Activated naive CD4-positive, alpha-beta T cell treated with anti-CD3 and anti-CD28 coated beads, Interleukin-2, amount 50 U/mL, for 24 hours (primary cell): ENCODE measurements around the gene STK11.

ENCODE experiments used
- H3K27ac Mint-ChIP-seq: one replicate; pipeline ENCODE4 v1.8.0; 2021; ENCODE audit warnings: mild to moderate bottlenecking, mixed read lengths
- H3K27me3 Mint-ChIP-seq: one replicate; pipeline ENCODE4 v1.8.0; 2021; ENCODE audit warnings: mixed read lengths
- H3K36me3 Mint-ChIP-seq: one replicate; pipeline ENCODE4 v1.8.0; 2021; ENCODE audit warnings: mixed read lengths
- H3K4me1 Mint-ChIP-seq: one replicate; pipeline ENCODE4 v1.8.0; 2021; ENCODE audit warnings: mixed read lengths
- H3K4me3 Mint-ChIP-seq: one replicate; pipeline ENCODE4 v1.8.0; 2021; ENCODE audit warnings: mild to moderate bottlenecking, mixed read lengths
- H3K9me3 Mint-ChIP-seq: one replicate; pipeline ENCODE4 v1.8.0; 2021; ENCODE audit warnings: mixed read lengths

The STK11 gene

GRCh38 chr19:1226227-1226518, 20.6 kb downstream of the STK11 start:
- Mint-ChIP-seq H3K36me3 (no peaks in the 10 kb centered on the region), H3K4me3 (no peak overlapping the region), H3K9me3 (no peaks in the 10 kb centered on the region), H3K27ac (no peak overlapping the region), H3K27me3 (no peaks in the 10 kb centered on the region), H3K4me1 (no peaks in the 10 kb centered on the region)

- Mint-ChIP-seq H3K9me3 (no peaks in the 10 kb centered on the region), H3K4me3 (no peak overlapping the region), H3K27me3 (no peaks in the 10 kb centered on the region), H3K27ac (no peak overlapping the region), H3K36me3 (no peaks in the 10 kb centered on the region), H3K4me1 (no peaks in the 10 kb centered on the region)
Measured at GRCh38 chr19:1226522-1227303, 21.1 kb downstream of the STK11 start.

DNA sequence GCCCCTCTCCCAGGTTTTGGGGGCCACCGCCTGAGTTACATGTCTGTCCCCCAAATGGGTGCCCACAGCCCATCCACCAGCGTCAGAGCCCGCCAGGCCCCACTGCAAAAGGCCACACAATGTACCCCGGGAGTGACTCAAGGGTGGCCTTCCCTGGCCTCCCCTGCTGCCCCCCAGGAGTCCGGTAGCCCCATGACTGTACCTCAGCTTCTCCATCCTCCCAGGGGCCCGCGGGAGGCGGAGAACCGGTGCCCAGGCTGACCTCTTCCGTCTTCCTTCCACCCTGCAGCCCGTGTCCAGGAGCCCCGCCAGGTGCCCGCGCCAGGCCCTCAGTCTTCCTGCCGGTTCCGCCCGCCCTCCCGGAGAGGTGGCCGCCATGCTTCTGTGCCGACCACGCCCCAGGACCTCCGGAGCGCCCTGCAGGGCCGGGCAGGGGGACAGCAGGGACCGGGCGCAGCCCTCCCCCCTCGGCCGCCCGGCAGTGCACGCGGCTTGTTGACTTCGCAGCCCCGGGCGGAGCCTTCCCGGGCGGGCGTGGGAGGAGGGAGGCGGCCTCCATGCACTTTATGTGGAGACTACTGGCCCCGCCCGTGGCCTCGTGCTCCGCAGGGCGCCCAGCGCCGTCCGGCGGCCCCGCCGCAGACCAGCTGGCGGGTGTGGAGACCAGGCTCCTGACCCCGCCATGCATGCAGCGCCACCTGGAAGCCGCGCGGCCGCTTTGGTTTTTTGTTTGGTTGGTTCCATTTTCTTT, 21.9 kb downstream of the STK11 start:
- no peaks in the 10 kb centered on the region for H3K4me1 Mint-ChIP-seq
- H3K36me3 Mint-ChIP-seq = no peaks in the 10 kb centered on the region
- H3K4me3 Mint-ChIP-seq = no peak overlapping the region
- H3K27ac Mint-ChIP-seq = no peak overlapping the region
- H3K9me3 Mint-ChIP-seq = no peaks in the 10 kb centered on the region
- no peaks in the 10 kb centered on the region for H3K27me3 Mint-ChIP-seq

DNA sequence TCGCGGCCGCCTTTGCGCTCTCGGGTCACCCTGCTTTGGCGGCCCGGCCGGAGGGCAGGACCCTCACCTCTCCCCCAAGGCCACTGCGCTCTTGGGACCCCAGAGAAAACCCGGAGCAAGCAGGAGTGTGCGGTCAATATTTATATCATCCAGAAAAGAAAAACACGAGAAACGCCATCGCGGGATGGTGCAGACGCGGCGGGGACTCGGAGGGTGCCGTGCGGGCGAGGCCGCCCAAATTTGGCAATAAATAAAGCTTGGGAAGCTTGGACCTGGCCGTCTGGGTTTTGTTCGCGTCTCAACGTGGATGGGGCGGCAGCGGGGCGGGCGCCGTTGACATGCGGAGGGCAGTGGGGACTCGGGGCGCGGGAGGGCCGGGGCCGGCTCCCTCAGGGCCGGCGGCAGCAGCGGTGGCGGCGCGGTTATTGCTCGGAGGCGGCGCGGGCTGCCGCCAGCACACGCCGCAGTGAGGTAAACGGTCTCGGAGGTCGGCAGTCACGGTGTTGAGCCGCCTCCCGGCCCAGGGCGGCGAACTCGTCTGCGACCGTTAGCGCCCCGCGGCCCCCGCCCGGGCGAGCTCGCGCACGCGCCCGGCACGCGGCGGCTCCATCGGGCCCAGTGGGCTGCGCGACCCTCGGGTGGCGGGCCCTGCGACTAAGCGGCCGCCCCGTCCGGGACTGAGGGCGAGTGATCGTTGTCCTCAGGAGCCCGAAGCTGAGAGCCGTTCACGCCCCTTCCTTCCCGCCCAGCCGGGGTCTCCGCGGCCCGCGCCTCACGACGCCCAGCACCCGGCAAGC, 22.8 kb downstream of the STK11 start:
- H3K36me3 Mint-ChIP-seq = no peaks in the 10 kb centered on the region
- no peak overlapping the region for H3K27ac Mint-ChIP-seq
- H3K4me1 Mint-ChIP-seq = no peaks in the 10 kb centered on the region
- no peaks in the 10 kb centered on the region for H3K9me3 Mint-ChIP-seq
- H3K27me3 Mint-ChIP-seq = no peaks in the 10 kb centered on the region
- no peak overlapping the region for H3K4me3 Mint-ChIP-seq

DNA sequence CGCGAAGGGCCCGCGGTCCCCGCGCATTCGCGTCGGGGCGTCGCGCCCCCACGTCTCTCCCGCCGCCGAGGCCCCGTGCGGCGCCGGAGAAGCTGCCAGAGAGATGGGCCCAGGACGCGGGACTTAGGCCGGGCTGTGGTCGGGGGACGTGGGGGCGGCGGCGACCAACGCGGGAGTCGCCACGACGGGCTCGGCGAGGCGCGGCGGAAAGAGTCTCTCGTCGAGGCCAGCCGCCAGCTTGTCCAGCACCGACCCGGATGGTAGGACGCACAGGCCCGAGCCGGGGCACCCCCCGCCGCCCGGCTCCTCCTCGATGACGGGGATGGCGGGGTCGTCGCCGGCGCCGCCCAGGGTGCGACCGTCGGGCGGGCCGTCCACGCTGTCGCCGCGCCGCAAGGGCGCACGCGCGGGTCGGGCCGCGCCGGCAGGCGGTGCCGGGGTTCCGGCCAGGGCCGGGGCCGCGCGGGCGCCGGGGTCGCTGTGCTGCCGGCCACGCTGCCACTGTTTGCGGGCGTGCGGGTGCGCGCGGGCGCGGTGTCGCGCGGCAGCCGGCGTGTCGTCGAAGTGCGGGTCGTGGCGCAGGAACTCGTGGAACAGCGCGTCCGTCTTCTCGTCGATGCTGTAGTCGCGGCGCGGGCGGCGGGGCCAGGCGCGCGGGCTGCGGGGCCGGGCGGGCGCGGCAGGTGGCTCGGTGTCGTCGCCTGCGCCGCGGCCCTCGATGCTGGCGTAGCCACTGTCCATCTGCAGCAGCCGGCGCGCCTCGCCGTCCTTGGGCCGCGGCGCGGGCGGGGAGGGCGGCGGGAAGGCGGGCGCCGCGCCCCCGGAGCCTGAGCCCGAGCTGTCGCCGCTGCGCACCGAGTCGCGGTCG, 23.7 kb downstream of the STK11 start:
- Mint-ChIP-seq H3K36me3 (no peaks in the 10 kb centered on the region), H3K4me1 (no peaks in the 10 kb centered on the region), H3K27ac (no peak overlapping the region), H3K4me3 (no peak overlapping the region), H3K9me3 (no peaks in the 10 kb centered on the region), H3K27me3 (no peaks in the 10 kb centered on the region)

DNA sequence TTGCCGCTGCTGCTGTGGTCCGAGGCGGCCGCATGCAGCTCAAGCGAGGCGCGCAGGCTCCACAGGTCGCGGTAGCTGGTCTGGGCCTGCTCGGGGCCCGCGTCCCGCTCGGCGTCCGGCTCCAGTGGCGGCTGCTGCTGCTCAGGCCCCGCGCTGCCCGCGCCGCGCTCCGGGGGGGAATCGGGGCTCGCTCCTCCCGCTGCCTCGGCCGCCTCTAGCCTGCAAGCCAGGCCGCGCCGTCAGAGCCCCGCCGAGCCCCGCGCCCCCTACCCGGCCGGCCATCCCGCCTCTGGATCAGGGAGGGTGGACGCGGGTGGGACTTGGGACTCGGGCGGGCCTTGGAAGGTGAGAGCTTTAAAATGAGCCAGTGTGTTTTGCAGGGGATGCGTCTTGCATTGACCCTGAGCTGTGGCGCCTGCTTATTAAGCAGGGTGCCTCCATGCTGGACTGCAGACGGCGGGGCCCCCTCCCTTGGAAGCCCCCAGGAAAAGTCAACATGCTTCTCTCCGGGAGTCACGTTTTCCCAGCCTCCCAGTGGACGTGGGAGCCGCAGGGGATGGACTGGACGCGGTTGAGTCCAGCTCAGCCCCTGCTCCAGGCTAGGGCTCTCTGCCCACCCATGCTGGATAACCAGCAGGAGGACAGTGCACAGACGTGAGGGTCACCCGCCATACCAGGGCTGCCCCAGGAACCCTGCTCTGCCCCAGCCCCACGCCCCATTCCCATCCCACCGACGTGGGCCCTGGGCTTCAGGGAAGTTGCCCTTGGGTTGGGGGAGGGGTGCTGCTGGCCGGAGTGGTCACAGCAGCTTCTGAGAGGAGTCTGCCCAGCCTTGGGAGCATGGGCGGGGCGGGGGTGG, 24.6 kb downstream of the STK11 start:
- Mint-ChIP-seq H3K9me3 (no peaks in the 10 kb centered on the region), H3K27me3 (no peaks in the 10 kb centered on the region), H3K36me3 (no peaks in the 10 kb centered on the region), H3K4me3 (no peak overlapping the region), H3K4me1 (no peaks in the 10 kb centered on the region), H3K27ac (no peak overlapping the region)

GRCh38 chr19:1230783-1231489, 25.4 kb downstream of the STK11 start:
- H3K36me3 Mint-ChIP-seq = no peaks in the 10 kb centered on the region
- H3K27me3 Mint-ChIP-seq = no peaks in the 10 kb centered on the region
- no peak overlapping the region for H3K4me3 Mint-ChIP-seq
- no peak overlapping the region for H3K27ac Mint-ChIP-seq
- H3K4me1 Mint-ChIP-seq = no peaks in the 10 kb centered on the region
- H3K9me3 Mint-ChIP-seq = no peaks in the 10 kb centered on the region

DNA sequence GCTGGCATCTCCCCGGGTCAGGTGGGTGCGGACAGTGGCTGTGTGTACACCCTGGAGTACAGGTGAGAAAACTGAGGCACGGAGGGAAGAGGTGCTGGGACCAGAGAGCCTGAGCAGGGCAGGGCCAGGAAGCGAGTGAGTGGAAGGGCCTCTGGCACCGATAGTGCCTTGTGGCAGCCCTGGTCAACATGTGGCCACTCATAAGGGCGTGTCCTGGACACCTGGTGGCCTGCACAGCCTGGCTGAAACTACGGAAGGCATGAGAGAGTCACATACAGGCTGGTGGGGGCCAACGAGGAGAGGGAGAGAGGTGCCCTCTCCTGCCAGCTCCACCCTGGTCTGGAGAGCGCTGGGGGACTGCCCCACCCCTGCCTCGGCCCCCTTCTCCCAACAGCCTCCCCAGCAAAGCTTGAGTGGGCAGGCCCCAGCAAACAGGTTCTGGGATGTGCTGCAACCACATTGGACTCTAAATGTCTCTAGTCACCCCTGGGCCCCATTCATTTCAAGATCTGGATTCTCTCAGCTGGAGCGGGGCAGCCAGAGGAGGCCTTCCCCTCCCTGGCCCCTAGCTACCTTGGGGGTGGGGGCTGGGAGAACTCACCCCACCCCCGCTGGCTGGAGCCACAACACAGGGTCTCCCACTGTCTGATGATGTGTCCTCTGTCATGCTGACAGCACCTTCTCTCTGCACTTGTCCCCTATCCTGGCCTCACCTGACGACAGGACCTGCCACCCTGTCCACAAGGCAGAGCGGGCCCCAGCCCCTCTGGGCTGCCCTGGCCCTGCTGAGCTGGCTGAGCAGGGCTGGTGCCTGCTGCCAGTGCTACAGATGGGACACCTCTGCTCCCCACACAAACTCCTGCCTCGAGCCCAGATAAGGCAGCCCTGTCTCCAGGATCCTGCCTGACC, 26.4 kb downstream of the STK11 start:
- Mint-ChIP-seq H3K9me3 (no peaks in the 10 kb centered on the region), H3K4me3 (no peak overlapping the region), H3K27ac (no peak overlapping the region), H3K4me1 (no peaks in the 10 kb centered on the region), H3K27me3 (no peaks in the 10 kb centered on the region), H3K36me3 (no peaks in the 10 kb centered on the region)

DNA sequence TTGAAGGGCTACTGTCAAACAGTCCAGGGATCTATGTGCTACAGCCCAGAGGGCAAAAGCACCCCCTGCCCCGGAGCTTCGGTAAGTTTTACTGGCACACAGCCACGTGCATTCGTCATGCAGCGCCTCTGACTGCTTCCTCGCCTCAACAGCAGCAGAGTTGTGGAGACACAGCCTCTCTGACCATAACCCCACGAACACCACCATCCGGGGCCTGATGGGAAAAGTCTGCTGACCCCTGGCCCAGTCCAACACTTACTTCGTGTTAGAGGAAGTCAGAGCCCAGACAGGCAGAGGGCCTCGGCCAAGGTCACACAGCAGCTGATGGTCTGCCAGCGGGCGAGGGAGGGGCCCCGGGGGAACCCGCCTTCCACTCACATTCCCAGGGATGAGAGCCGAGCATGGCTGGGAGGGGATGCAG, 27.1 kb downstream of the STK11 start:
- H3K27me3 Mint-ChIP-seq = no peaks in the 10 kb centered on the region
- no peaks in the 10 kb centered on the region for H3K4me1 Mint-ChIP-seq
- H3K36me3 Mint-ChIP-seq = no peaks in the 10 kb centered on the region
- no peaks in the 10 kb centered on the region for H3K9me3 Mint-ChIP-seq
- H3K27ac Mint-ChIP-seq = no peak overlapping the region
- H3K4me3 Mint-ChIP-seq = no peak overlapping the region

GRCh38 chr19:1233115-1233667, 27.6 kb downstream of the STK11 start:
- Mint-ChIP-seq H3K27me3 (no peaks in the 10 kb centered on the region), H3K9me3 (no peaks in the 10 kb centered on the region), H3K27ac (no peak overlapping the region), H3K4me3 (no peak overlapping the region), H3K4me1 (peaks cover under 1% of the 10 kb centered on the region), H3K36me3 (no peaks in the 10 kb centered on the region)

- H3K27ac Mint-ChIP-seq = no peak overlapping the region
- H3K36me3 Mint-ChIP-seq = no peaks in the 10 kb centered on the region
- H3K9me3 Mint-ChIP-seq = no peaks in the 10 kb centered on the region
- peaks cover 6% of the 10 kb centered on the region for H3K27me3 Mint-ChIP-seq
- H3K4me1 Mint-ChIP-seq = peaks cover 9% of the 10 kb centered on the region
- no peak overlapping the region for H3K4me3 Mint-ChIP-seq
Measured at GRCh38 chr19:1234051-1234954, 28.7 kb downstream of the STK11 start.

GRCh38 chr19:1234955-1235380, 29.4 kb downstream of the STK11 start:
- H3K4me1 Mint-ChIP-seq = peaks cover 9% of the 10 kb centered on the region

More at GRCh38 chr19:1234955-1235380, 29.4 kb downstream of the STK11 start:
- H3K27ac Mint-ChIP-seq = no peak overlapping the region
- no peak overlapping the region for H3K4me3 Mint-ChIP-seq
- H3K27me3 Mint-ChIP-seq = peaks cover 6% of the 10 kb centered on the region
- no peaks in the 10 kb centered on the region for H3K9me3 Mint-ChIP-seq
- H3K36me3 Mint-ChIP-seq = no peaks in the 10 kb centered on the region
